ENCODE measurements around the gene CCL14.

Gene CCL14

DNA sequence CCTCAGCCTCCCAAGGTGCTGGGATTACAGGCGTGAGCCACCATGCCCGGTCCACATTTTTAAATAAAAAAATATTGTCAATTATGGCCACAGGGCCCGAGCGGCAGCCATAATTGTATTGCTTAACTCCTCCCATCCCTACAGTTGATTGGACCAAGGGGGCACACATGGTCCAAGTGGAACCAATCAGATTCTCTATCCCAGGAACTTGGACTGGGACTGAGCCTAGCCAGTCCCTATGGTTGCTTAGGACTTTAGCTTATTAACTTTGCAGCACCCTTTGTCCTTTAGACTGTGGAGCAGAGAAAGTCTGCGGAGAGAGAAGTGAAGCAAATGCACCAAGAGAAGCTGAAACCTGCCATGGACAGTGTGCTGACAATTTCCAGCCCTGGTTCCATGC, 50.5 kb downstream of the CCL14 start:
- DNase-seq = no peak

DNA sequence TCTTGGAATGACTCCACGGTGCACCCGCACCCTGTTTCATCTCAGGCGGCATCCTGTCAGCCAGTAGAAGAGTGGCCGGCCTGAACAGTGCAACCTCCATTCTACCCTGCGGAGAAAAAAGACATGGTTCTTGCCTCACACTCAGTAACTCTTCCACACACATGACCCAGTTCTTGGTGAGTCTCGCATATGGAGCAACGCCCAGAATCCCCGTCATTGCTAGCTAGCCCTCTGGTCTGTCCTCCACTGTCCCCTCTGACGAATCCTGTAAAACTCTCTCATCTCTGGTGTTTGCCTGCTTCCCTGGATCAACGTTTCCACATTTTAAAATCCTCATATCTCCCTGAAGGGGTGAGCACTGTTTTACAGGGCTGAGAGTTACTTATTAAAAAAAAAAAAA, 51.8 kb downstream of the CCL14 start:
- DNase-seq = no peak
